Activated naive CD4-positive, alpha-beta T cell treated with Interleukin-2 at 50 U/mL for 16 hours (primary cell): ENCODE measurements around the gene TRIP10.
A peak's percentile ranks its signal among the peaks of the same experiment; 100 is the strongest.
"Not testable (repeated sequence)": the region's sequence is repeated elsewhere in the genome, so short reads cannot be mapped to it uniquely, and the experiment has no call there.

ENCODE experiments used
- DNase-seq: peaks from one replicate; pipeline ENCODE4 v3.0.0-alpha.2; 2020

Gene TRIP10, protein sequence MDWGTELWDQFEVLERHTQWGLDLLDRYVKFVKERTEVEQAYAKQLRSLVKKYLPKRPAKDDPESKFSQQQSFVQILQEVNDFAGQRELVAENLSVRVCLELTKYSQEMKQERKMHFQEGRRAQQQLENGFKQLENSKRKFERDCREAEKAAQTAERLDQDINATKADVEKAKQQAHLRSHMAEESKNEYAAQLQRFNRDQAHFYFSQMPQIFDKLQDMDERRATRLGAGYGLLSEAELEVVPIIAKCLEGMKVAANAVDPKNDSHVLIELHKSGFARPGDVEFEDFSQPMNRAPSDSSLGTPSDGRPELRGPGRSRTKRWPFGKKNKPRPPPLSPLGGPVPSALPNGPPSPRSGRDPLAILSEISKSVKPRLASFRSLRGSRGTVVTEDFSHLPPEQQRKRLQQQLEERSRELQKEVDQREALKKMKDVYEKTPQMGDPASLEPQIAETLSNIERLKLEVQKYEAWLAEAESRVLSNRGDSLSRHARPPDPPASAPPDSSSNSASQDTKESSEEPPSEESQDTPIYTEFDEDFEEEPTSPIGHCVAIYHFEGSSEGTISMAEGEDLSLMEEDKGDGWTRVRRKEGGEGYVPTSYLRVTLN

DNA sequence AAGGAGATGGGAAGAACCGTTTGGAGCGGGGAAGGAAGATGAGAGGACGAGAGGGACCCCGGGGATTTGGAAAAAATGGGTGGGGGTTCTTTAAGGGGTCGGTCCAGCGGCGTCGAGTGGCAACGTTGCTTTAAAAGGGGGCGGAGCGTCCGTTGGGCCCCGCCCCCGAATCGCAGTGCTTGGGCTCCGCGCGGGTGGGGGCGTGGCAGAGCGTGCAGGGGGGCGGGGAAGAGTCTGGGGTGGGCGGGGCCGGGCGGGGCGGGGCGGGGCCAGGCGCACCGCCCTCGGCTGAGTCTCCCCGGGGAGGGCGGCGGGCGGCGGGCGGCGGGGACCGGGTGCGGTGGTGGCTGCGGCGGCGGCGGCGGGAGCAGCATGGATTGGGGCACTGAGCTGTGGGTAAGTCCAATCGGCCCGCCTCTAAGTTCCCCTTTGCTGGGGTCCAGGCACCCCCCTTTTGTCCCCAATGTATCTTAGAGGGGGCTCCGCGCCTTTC is at the start of gene TRIP10:
TRIP10 (plus strand) TSS at position 291 of the 493 bp plus-strand sequence; CDS start at position 373, 82 bp downstream.
- DNase-seq: peak; percentile 82

GRCh38 chr19:6690160-6690885 is 49.2 kb upstream of the TRIP10 start:
- no peak for DNase-seq

GRCh38 chr19:6691342-6691741 is 48.1 kb upstream of the TRIP10 start:
- no peak for DNase-seq

- DNase-seq: no peak
Observed at GRCh38 chr19:6692027-6692426, 47.5 kb upstream of the TRIP10 start.

- DNase-seq: no peak
Observed at GRCh38 chr19:6693056-6693471, 46.4 kb upstream of the TRIP10 start.

GRCh38 chr19:6693681-6694080 is 45.8 kb upstream of the TRIP10 start:
- DNase-seq: no peak

- no peak for DNase-seq
Observed at GRCh38 chr19:6694147-6694815, 45.2 kb upstream of the TRIP10 start.

DNA sequence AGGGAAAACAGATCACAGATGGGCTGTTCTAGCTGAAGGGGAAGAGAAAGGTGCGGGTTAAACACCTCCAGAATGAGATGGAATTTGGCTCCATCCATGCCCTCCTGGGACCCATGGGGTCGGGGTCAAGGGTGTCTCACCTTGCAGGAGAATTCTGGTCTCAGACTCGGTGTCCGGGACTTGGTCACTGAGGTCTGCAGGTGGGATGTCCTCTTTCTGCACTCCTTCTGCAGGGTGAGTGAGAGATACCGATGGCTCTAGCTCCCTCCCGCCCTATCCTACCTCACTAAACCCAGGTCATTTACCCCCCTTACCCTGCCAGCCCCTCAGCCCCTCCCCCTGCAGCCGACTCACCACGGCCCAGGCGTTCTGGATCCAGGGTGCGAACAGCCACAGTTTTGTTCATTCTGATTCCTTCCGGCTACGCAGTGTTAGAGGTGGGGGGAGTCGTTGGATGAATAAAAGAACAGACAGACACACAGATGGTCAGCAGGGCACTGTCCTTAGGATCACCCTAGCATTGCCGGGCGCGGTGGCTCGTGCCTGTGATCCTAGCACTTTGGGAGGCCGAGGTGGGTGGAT is 43.1 kb upstream of the TRIP10 start:
- no peak for DNase-seq

GRCh38 chr19:6697291-6697690 is 42.2 kb upstream of the TRIP10 start:
- DNase-seq: no peak

DNA sequence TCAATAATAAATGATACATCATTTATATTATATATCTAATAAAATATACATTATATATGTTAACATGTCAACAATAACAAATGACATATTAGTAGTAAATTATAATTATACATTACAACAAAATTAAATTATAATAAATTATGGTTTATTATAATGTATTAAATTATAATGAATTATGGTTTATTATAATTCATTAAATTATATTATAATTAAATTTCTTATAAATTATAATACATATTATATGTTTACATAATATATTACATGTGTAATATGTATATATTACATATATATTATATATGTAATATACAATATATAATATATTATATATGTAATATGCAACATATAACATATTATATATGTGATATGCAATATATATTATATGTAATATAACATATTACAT is 39.5 kb upstream of the TRIP10 start:
- DNase-seq: no peak

GRCh38 chr19:6700586-6701316 is 38.7 kb upstream of the TRIP10 start:
- no peak for DNase-seq

DNA sequence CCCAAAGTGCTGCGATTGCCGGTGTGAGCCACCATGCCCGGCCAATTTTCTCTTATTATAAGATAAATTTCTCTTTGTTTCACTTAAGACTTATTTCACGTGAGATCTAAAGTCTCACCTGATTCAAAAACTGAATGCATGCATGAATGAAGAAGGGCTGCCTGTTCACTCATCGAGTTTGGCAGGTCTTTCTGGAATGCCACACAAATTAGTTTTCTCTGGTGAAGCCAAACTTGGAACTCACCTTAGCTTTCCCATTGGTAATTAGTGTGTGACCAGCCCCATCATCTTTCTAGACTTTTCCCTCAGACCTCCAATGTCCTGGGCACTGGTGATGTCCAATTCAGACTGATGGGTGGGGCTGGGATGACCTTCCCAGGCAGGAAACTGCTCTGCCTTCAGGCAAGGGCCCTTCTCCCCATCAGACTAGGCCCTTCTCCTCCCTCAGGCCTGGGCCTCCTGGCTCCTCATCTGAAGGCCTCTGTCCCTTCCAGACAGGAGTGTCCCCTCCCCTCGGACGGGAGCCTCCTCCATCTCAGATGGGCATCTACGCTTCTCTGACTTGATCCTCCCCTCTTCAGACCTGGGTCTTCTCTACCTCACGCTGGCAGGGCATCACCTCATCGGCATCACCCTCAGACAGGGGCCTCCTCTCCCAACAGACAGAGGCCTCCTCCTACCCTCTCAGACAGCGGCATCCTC is 33.4 kb upstream of the TRIP10 start:
- no peak for DNase-seq

- DNase-seq: no peak
Observed at GRCh38 chr19:6706633-6706958, 32.9 kb upstream of the TRIP10 start.

GRCh38 chr19:6707011-6707657 is 32.3 kb upstream of the TRIP10 start:
- no peak for DNase-seq

DNA sequence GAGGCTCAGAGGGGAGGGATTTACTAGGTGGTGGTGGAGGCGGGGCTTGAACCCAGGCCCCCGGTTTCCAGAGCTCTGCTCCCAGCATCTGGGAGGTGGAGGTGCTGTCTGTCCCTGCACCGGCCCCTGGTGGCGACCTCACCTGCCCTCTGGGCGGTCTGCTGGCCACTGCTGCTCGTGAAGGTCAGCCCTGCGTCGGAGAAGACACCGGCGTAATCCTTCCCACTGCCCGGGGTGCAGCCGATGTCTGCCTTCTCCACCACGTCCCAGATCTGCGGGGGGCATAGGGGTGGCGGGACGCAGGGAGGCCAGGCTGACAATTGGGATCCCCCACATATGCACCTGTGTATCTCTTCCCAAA is 31.8 kb upstream of the TRIP10 start:
- DNase-seq: no peak

GRCh38 chr19:6708346-6708745 is 31.1 kb upstream of the TRIP10 start:
- DNase-seq: no peak

- DNase-seq: not testable (repeated sequence)
Observed at GRCh38 chr19:6708913-6709312, 30.6 kb upstream of the TRIP10 start.

GRCh38 chr19:6709549-6709948 is 29.9 kb upstream of the TRIP10 start:
- DNase-seq: no peak

GRCh38 chr19:6710273-6711077 is 29.0 kb upstream of the TRIP10 start:
- peak; percentile 17 for DNase-seq

- no peak for DNase-seq
Observed at GRCh38 chr19:6711078-6711361, 28.5 kb upstream of the TRIP10 start.
